GM23248 (cell line): ENCODE data around the gene WLS. TPM values are rescaled to one million over a fixed set of nuclear protein-coding genes. Genes with fewer than 3 reads are reported as not detected.
A peak's percentile ranks its signal among the peaks of the same experiment; 100 is the strongest.

Experiments
- DNase-seq: peaks from one replicate; pipeline ENCODE4 v3.0.0-alpha.2; 2015
- H2AFZ ChIP-seq: fragments of 200-600 bp; sonication (generic); 2 replicates; pipeline ENCODE4 v1.6.1; 2016; ENCODE audit warnings: antibody characterized with exemption
- H3F3A ChIP-seq: fragments of 200-600 bp; sonication (generic); 2 replicates; pipeline ENCODE4 v1.6.1; 2016; ENCODE audit warnings: mild to moderate bottlenecking, antibody characterized with exemption, mixed run types; ENCODE audit not compliant: insufficient read depth
- H3K27ac ChIP-seq: fragments of 200-600 bp; sonication (generic); 2 replicates; pipeline ENCODE4 v1.5.1; 2016; ENCODE audit warnings: mild to moderate bottlenecking
- H3K27me3 ChIP-seq: fragments of 200-600 bp; sonication (generic); replicated peaks from 2 replicates; pipeline ENCODE4 v1.6.1; 2016; ENCODE audit warnings: mild to moderate bottlenecking; ENCODE audit not compliant: insufficient read depth
- H3K36me3 ChIP-seq: fragments of 200-600 bp; sonication (generic); 2 replicates; pipeline ENCODE4 v1.6.1; 2016; ENCODE audit warnings: low read depth, mild to moderate bottlenecking
- H3K4me1 ChIP-seq: fragments of 200-600 bp; sonication (generic); 2 replicates; pipeline ENCODE4 v1.6.1; 2016; ENCODE audit warnings: mild to moderate bottlenecking; ENCODE audit not compliant: insufficient read depth
- H3K4me2 ChIP-seq: fragments of 200-600 bp; sonication (generic); one replicate; pipeline ENCODE4 v1.6.1; 2016; ENCODE audit warnings: mild to moderate bottlenecking; ENCODE audit not compliant: unreplicated experiment
- H3K4me3 ChIP-seq: fragments of 200-600 bp; sonication (generic); 2 replicates; pipeline ENCODE4 v1.5.1; 2016; ENCODE audit warnings: mild to moderate bottlenecking
- H3K79me2 ChIP-seq: fragments of 200-600 bp; sonication (generic); 2 replicates; pipeline ENCODE4 v1.6.1; 2016; ENCODE audit warnings: mild to moderate bottlenecking; ENCODE audit not compliant: insufficient read depth
- H3K9ac ChIP-seq: fragments of 200-600 bp; sonication (generic); 2 replicates; pipeline ENCODE4 v1.6.1; 2016; ENCODE audit warnings: mild to moderate bottlenecking
- H3K9me2 ChIP-seq: fragments of 200-600 bp; sonication (generic); 2 replicates; pipeline ENCODE4 v1.6.1; 2016; ENCODE audit warnings: mixed run types, mild to moderate bottlenecking, moderate library complexity; ENCODE audit not compliant: insufficient read depth
- H3K9me3 ChIP-seq: fragments of 200-600 bp; sonication (generic); one replicate; pipeline ENCODE4 v1.6.1; 2017; ENCODE audit warnings: low read depth
- H4K20me1 ChIP-seq: fragments of 200-600 bp; sonication (generic); 2 replicates; pipeline ENCODE4 v1.6.0; 2016; ENCODE audit not compliant: insufficient read depth
- EZH2 ChIP-seq: fragments of 200-600 bp; sonication (generic); IDR thresholded peaks from 2 replicates; pipeline ENCODE4 v1.6.1; 2018; ENCODE audit warnings: antibody characterized with exemption, mild to moderate bottlenecking; ENCODE audit not compliant: insufficient read depth, poor library complexity, severe bottlenecking
- EZH2phosphoT487 ChIP-seq: fragments of 200-600 bp; sonication (generic); IDR thresholded peaks from 2 replicates; pipeline ENCODE4 v1.6.1; 2018; ENCODE audit warnings: antibody characterized with exemption, moderate library complexity, mild to moderate bottlenecking, low read depth; ENCODE audit not compliant: insufficient read depth
- WGBS, 2 experiments: methylation state at CpG; one replicate each; pipeline ENCODE4 v1.1.6; 2015 to 2017; ENCODE audit warnings: low lambda C conversion rate in 2 of 2, low coverage in 1 of 2; ENCODE audit errors: missing lambda C conversion rate in 2 of 2; 5-methylcytosine and 5-hydroxymethylcytosine counted together
- in situ Hi-C: fragments of 300-500 bp; cut with MboI; formaldehyde crosslinking; loops from 2 replicates; pipeline ENCODE4 v1.15.0; 2020
- polyA plus RNA-seq: library from polyadenylated mRNA; unstranded; fragments of >200 nt; fragmentation: Nextera tagmentation; extraction: Ambion mirVana; gene quantifications from 2 replicates; pipeline ENCODE4 v1.2.1, GENCODE V29; 2016
- total RNA-seq: library from RNA; depleted of rRNA; stranded (reverse); fragments of >200 nt; shearing (Covaris generic); gene quantifications from 2 replicates; pipeline ENCODE4 v1.2.3, GENCODE V29; 2014

The WLS gene
- total and polyA plus RNA-seq, 2 experiments from 2014 or later: 26.7 to 36.4 TPM

DNA sequence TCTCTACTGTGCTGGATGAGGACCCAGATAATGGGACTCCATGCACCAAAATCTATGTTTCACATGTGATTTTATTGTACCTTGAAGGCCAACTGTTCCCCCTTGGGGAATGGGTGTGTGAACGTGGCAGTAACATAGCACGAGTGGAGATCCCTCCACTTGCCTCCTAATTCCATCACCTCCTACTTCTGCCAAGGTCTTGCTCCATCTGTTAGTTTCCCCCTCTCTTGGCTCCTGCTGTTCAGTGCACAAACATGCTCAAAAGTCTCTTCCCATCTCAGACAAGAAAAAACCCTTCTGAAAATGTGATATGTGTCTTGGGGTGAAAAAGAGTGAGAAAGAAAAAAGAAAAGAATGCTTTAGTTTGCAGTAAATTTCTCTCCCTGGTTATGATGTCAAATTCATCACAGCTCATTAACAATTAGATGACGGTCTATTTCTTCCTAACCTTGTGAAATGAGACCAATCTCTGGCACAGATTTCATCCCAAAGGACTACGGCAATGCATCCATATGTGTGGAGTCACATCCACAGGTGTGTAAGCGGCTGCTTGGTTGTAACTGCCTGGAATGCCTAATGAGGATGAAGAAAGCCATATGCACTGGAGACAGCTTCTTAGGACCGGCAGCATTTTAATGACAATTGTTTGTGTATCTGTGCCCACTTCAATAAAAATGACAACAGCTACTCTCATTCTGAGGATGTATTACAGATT is 102.6 kb downstream of the WLS start:
- Histone ChIP-seq H3K4me2 (no peak overlapping the region), H3F3A (peaks cover 12% of the 10 kb centered on the region; the same call in 1 of the 2 replicates), H3K27ac (no peak overlapping the region), H3K27me3 (no peaks in the 10 kb centered on the region), H3K9me3 (no peaks in the 10 kb centered on the region), H3K4me3 (no peak overlapping the region), H3K36me3 (no peaks in the 10 kb centered on the region), H3K79me2 (no peaks in the 10 kb centered on the region), H3K4me1 (peaks cover 11% of the 10 kb centered on the region; the same call in 1 of the 2 replicates), H4K20me1 (no peaks in the 10 kb centered on the region), H2AFZ (no peak overlapping the region), H3K9me2 (no peaks in the 10 kb centered on the region), H3K9ac (no peak overlapping the region)
- TF ChIP-seq EZH2 (no peak), EZH2phosphoT487 (no peak)
- no peak for DNase-seq
- in situ Hi-C loops: no loop called here
- whole genome bisulfite sequencing, 2 experiments: 72 to 78% methylated on average over 6 of the region's 6 CpGs

DNA sequence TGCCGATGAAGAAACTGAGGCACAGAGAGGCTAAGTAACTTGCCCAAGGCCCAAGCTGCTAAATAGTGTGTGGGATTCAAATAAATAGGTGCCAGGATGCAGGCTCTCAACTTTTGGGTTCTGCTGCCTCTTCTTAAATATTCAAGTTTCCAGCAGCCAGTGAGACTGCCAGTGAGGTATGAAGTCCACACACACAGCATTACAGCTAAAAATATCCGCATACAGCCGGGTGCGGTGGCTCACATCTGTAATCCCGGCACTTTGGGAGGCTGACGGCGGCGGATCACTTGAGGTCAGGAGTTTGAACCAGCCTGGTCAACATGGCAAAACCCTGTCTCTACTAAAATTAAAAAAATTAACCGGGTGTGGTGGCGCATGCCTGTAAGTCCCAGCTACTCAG is 103.5 kb downstream of the WLS start:
- H3F3A ChIP-seq: peaks cover 12% of the 10 kb centered on the region; the same call in 1 of the 2 replicates
- H3K27me3 ChIP-seq: no peaks in the 10 kb centered on the region
- DNase-seq: no peak
- H3K27ac ChIP-seq: no peak overlapping the region
- no peaks in the 10 kb centered on the region for H3K9me2 ChIP-seq
- no peaks in the 10 kb centered on the region for H3K79me2 ChIP-seq
- in situ Hi-C loops: no loop called here
- H3K9me3 ChIP-seq: no peaks in the 10 kb centered on the region
- no peak for TF ChIP-seq EZH2
- TF ChIP-seq EZH2phosphoT487: no peak
- no peak overlapping the region for H3K4me3 ChIP-seq
- H3K9ac ChIP-seq: no peak overlapping the region
- H3K4me2 ChIP-seq: no peak overlapping the region
- H4K20me1 ChIP-seq: no peaks in the 10 kb centered on the region
- H3K4me1 ChIP-seq: peaks cover 11% of the 10 kb centered on the region; the same call in 1 of the 2 replicates
- no peaks in the 10 kb centered on the region for H3K36me3 ChIP-seq
- WGBS, 2 experiments: 84% methylated on average over 10 of the region's 10 CpGs
- H2AFZ ChIP-seq: no peak overlapping the region

DNA sequence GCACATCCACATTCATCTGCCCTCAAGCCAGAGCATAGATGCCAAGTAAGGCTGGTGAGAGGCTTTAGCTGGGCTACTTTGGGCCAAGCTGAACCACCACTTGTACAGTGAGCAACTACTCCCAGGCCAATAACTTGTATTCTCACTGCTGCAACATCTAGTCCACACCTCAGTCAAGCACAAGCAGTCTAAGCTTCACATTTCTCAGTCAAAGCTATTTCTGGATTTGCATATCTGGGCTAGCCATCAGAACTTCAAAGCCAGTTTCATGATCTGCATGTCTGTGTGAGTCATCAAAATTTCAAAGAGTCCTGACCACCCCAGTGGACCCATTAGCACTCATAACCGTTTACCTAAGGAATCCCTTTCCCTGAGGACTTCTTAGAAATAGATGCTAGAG is 104.2 kb downstream of the WLS start:
- H3K9me2 ChIP-seq: no peaks in the 10 kb centered on the region
- peaks cover 12% of the 10 kb centered on the region; the same call in 1 of the 2 replicates for H3F3A ChIP-seq
- no peak overlapping the region for H3K9ac ChIP-seq
- H3K27me3 ChIP-seq: no peaks in the 10 kb centered on the region
- peak; percentile 52 for DNase-seq
- H2AFZ ChIP-seq: no peak overlapping the region
- H3K9me3 ChIP-seq: no peaks in the 10 kb centered on the region
- H3K4me3 ChIP-seq: no peak overlapping the region
- H3K27ac ChIP-seq: no peak overlapping the region
- peaks cover 11% of the 10 kb centered on the region; the same call in 1 of the 2 replicates for H3K4me1 ChIP-seq
- H4K20me1 ChIP-seq: no peaks in the 10 kb centered on the region
- no peak overlapping the region for H3K4me2 ChIP-seq
- no peaks in the 10 kb centered on the region for H3K36me3 ChIP-seq
- in situ Hi-C loops: no loop called here
- 37 to 42% methylated on average over 1 of the region's 1 CpG for WGBS, 2 experiments
- H3K79me2 ChIP-seq: no peaks in the 10 kb centered on the region
- TF ChIP-seq EZH2phosphoT487 (no peak), EZH2 (no peak)

- Histone ChIP-seq H3F3A (peaks cover 18% of the 10 kb centered on the region), H4K20me1 (no peaks in the 10 kb centered on the region), H3K4me3 (no peak overlapping the region), H3K27ac (peak overlapping the region; percentile 50), H3K9me3 (no peaks in the 10 kb centered on the region), H3K27me3 (no peaks in the 10 kb centered on the region), H3K36me3 (no peaks in the 10 kb centered on the region), H3K9me2 (no peaks in the 10 kb centered on the region), H3K4me1 (peaks cover 17% of the 10 kb centered on the region), H3K79me2 (no peaks in the 10 kb centered on the region), H3K4me2 (no peak overlapping the region), H2AFZ (no peak overlapping the region), H3K9ac (no peak overlapping the region)
- in situ Hi-C loops: no loop called here
- 33 to 55% methylated on average over 4 of the region's 4 CpGs for WGBS, 2 experiments
- peak; percentile 86 for DNase-seq
- no peak for TF ChIP-seq EZH2
- no peak for TF ChIP-seq EZH2phosphoT487
Measured at GRCh38 chr1:68121536-68121935, 110.8 kb downstream of the WLS start.
